Measurements from ENCODE around the gene TBC1D30.
"Not testable (repeated sequence)": the region's sequence is repeated elsewhere in the genome, so short reads cannot be mapped to it uniquely, and the experiment has no call there.

TBC1D30 gene, protein sequence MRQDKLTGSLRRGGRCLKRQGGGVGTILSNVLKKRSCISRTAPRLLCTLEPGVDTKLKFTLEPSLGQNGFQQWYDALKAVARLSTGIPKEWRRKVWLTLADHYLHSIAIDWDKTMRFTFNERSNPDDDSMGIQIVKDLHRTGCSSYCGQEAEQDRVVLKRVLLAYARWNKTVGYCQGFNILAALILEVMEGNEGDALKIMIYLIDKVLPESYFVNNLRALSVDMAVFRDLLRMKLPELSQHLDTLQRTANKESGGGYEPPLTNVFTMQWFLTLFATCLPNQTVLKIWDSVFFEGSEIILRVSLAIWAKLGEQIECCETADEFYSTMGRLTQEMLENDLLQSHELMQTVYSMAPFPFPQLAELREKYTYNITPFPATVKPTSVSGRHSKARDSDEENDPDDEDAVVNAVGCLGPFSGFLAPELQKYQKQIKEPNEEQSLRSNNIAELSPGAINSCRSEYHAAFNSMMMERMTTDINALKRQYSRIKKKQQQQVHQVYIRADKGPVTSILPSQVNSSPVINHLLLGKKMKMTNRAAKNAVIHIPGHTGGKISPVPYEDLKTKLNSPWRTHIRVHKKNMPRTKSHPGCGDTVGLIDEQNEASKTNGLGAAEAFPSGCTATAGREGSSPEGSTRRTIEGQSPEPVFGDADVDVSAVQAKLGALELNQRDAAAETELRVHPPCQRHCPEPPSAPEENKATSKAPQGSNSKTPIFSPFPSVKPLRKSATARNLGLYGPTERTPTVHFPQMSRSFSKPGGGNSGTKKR

DNA sequence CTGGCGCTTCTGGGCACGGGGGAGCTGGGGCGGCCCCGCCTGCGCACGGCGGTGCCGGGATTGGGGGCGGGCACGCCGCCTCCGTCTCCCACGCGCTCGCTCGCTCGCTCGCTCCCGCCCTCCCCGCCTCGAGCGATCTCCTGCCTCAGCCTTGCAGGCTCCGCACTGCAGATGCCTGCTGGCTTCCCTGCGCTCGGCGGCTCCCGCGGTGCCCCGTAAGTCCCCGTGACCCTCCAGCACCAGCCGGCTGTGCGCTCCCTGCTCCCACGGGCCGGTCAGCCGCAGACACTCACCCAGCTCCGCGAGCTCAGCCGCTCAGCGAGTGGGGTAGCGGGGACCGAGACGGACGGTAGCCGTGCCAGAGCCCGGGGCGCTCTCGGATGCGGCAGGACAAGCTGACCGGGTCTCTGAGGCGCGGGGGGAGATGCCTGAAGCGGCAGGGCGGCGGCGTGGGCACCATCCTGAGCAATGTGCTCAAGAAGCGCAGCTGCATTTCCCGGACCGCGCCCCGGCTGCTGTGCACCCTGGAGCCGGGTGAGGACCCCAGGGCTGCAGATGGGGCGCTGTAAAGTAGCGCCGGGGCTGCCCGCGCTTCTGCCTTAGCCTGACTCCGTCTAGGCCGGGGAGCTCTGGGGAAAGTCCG lies at the start of gene TBC1D30:
TBC1D30 (plus strand) TSS at position 148 of the 643 bp plus-strand sequence; CDS start at position 381, 233 bp downstream.
- DNase-seq (ENCODE audit: low read depth in 2 of 2) = peak in 1 of 2 experiments; percentile 23

DNA sequence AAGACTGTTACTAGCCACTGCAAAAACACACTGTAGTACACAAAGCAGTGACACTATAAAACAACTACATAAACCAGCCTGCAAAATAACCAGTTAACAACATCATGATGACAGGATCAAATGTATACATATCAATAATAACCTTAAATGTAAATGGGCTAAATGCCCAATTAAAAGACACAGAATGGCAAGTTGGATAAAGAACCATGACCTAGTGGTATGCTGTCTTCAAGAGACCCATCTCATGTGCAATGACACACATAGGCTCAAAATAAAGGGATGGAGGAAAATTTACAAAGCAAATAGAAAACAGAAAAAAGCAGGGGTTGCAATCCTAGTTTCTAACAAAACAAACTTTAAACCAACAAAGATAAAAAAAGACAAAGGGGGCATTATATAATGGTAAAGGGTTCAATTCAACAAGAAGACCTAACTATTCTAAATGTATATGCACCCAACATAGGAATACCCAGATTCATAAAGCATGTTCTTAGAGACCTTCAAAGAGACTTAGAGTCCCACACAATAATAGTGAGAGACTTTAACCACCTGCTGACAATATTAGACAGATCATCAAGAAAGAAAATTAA lies 49.2 kb upstream of the TBC1D30 start:
- DNase-seq (ENCODE audit: low read depth in 2 of 2) = not testable (repeated sequence)

DNA sequence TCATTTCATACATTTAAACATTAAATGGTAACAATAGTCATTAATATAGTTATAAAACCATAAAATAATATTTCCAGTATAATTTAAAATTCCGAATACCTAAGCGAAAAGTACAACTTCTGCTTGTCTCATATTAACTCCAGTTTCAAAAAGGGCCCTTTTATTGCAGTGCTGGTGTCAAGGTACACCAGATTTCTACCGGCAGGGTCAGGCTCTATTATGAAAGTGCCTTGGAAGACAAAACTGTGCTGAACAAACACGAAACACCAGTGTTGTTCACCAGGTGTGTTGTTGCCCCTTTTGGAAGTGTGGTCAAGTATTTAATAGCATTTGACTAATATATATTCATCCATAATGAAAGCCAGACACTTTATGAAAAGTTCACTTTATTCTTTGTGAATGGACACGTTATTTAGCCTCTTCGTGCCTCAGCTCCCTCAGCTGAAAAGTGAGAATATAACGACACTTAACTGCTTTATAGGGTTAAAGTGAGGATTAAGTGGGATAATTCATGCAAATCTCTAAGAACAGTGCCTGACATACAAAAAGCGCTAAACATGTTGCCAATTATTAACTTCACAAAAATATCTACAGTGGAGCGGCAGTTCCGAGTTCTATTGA lies 45.0 kb upstream of the TBC1D30 start:
- DNase-seq (ENCODE audit: low read depth in 2 of 2) = no peak

DNA sequence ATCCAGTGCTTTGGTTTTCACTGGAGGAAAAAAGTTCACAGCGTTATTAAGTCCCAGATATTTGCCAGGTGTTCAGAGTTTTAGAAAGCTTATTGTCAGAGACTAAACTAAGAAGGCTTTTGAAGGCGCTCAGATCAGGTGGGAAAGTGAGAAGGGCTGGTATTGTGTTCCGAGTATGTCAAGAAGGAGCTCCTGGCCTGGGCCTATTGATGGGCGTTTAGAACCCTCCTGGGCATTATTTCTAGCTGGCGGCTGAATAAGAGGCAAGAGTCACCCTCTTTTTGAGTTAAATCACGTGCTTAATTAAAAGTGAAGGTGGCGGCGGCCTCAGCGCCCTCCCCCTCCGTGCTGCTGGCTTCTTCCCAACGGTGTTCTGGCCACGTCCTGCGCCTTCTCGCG lies 44.3 kb upstream of the TBC1D30 start:
- no peak for DNase-seq (ENCODE audit: low read depth in 2 of 2)

DNA sequence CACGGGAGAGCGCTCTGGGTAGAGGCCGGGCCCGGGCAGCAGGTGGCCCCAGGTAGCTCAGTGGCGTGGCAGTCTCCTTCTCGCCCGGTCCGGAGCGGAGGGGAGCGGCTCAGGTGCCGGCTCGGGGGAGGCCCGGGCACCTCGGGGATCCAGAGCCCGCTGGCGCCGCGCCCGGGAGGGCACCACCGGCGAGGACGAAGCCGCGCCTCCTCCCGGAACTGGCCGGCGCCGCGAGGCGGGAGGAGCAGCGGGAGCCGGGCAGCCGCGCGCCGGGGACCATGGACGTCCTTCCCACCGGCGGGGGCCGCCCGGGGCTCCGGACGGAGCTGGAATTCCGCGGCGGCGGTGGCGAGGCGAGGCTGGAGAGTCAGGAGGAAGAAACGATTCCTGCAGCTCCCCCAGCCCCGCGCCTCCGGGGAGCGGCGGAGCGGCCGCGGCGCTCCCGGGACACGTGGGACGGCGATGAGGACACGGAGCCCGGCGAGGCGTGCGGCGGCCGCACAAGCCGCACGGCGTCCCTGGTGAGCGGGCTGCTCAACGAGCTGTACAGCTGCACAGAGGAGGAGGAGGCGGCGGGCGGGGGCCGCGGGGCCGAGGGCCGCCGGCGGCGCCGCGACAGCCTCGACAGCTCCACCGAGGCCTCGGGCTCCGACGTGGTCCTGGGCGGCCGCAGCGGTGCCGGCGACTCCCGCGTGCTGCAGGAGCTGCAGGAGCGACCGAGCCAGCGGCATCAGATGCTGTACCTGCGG lies 43.7 kb upstream of the TBC1D30 start:
- DNase-seq (ENCODE audit: low read depth in 2 of 2) = no peak

DNA sequence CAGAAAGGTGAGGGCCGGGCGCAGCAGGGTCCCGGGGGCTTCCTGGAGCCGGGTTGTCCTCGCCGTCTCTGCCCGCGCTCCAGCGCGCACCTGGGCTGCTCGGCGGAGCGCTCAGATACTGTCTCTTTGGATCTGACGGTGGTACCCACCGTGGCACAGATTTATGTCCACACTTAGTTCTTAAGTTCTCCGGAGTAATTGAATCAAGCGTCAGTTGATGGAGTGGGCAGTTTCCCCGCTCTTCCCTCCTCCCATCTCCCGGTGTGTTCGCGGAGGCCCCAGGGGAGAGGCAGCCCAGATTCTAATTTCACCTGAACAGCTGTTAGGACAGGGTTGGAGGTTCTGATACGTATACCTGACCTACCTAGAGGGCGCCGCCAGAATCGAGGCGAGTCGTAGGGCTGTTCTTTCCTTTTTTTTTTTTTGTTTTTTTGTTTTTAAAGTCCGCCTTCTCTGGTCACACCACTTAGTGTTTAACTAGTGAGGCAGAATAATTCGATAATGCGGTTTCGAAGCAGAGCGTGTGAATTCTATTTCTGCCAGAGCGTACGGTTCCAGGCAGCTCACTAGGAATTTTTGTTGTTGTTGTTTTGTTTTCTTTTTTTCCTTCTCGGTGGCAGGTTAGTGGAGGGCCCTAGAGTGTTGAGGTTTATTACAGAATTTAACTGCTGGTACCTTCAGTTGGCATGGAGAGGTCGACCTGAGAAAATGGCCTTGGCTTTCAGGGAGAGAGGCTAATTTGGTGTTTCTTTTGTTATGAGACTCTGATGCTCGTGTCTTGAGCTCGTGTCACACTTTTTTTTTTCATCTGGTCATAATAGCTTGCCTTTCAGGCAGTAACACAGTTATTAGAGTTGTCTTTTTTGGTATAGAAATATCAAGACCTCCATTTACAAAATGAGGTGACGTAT lies 42.9 kb upstream of the TBC1D30 start:
- DNase-seq (ENCODE audit: low read depth in 2 of 2) = no peak

DNA sequence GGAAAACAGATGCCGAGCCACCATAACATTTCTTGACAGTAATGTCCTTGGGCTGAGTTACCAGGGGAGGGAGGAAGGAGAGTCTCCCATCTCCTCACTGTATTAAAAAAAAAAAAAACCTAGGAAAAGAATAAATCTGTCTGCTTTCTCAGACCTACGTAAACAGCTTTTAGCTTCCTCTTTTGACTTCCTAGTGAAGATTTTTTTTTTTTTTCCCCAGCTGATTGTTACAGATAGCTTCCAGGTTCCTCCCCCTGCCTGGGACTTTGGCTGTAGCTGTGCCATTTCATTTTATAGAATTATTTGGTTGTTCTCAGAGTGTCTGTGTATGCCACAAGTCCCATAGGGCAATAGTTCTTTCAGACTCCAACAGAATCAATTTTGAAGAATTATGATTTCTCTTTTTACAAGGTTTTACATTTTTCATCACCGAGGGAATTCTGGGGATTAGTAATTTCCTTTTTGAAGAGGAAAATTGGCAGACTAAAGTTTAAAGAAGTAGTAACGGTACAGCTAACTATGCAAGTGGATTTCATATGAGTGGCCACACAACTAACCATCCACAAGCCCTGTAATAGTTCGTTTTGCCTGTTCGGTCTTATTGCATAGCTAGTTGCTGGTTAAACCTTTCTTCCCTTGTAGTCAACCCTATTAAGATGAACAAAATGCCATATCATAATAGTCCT lies 42.1 kb upstream of the TBC1D30 start:
- no peak for DNase-seq (ENCODE audit: low read depth in 2 of 2)

DNA sequence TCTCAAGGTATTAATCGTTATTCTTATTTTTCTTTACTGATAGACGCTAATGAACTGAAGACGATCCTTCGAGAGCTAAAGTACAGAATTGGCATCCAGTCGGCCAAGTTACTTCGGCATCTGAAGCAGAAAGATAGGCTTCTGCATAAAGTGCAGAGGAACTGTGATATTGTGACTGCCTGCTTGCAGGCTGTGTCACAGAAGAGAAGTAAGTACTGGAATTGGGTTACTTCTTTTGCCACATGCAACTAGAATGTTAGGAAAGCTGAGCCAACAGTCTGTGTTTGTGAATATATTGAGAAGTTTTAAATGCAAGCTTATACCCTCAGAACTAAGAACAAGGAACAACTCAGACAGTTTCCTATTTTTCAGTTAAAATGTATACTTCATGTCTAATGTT lies 38.6 kb upstream of the TBC1D30 start:
- DNase-seq (ENCODE audit: low read depth in 2 of 2) = no peak

DNA sequence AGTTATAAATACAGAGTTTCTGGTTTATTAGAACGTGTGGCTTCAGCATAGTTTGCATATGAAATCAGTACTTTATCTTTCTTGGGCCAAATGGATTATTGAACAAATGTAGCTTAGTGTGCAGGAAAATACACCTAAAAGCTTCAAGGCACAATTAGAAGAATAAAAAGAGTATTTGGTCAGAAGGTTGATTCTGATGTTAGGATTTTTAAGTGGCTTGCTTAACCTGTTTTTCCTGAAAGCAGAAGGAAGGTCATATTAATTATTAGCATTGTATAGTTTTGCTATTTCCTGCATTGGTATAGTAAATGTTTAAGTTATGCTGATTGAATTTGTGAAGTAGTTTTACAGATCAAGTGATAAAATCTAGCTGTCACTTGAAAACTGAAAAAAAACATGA lies 34.3 kb upstream of the TBC1D30 start:
- no peak for DNase-seq (ENCODE audit: low read depth in 2 of 2)

DNA sequence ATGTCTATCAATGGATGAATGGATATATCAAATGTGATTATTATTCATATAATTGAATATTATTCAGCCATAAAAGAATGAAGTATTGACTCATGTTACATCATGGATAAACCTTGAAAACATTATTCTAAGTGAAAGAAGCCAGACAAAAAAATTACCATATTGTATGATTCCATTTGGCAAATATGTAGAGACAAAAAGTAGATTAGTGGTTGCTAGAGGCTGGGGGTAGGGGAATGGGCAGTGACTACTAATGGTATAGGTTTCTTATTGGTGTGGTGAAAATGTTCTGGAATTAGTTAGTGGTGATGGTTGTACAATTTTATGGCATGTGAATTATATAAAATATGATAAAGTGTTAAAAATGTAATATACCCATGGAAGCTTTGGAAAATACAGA lies 33.4 kb upstream of the TBC1D30 start:
- no peak for DNase-seq (ENCODE audit: low read depth in 2 of 2)

DNA sequence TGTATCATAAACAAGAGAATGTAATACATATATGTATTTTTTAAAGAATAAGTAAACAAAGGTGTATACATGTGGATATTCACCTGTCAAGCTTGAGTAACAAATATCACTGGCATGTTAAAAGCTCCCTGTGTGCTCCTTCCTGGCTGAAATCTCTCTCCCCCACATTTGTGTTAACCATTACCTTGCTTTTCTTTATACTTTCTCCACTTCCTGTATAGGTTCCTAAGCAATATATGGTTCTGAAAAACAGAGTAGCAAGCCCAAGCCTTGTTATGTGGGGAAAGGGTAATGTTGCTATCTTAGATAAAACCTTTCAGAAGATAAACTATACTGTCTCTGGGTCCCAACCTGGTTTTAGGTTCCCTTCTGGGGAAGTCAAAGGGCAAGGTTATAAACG lies 32.3 kb upstream of the TBC1D30 start:
- no peak for DNase-seq (ENCODE audit: low read depth in 2 of 2)

DNA sequence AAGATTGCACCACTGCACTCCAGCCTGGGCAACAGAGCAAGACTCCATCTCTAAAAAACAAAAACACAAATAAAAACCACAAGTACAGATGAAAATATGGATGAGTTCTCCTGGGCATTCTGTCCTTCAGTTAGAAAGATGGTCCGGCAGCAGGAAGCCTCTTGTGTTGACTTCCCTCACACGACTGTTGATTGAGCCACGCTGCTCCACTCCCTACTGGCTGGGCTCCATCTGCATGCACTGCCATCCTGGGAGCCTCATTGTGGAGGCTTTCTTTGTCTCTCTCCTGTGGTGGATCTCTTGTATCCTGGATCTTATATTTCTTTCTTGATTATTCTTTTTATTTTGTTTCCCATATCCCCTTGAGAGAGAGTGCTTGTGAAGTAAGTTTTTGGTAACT lies 30.8 kb upstream of the TBC1D30 start:
- no peak for DNase-seq (ENCODE audit: low read depth in 2 of 2)

DNA sequence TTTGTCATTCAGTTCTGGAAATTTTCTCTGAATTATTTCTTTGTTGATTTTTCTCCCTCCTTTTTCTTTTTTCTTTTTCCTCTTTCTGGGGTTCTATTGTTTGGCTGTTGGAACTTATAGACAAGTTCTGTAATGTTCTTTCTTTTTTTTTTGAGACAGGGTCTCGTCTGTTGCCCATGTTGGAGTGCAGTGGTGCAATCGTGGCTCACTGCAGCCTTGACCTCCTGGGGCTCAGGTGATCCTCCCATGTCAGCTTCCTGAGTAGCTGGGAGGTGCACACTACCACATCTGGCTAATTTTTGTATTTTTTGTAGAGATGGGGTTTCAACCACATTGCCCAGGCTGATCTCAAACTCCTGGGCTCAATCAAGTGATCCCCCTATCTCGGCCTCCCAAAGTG lies 30.1 kb upstream of the TBC1D30 start:
- DNase-seq (ENCODE audit: low read depth in 2 of 2) = no peak

DNA sequence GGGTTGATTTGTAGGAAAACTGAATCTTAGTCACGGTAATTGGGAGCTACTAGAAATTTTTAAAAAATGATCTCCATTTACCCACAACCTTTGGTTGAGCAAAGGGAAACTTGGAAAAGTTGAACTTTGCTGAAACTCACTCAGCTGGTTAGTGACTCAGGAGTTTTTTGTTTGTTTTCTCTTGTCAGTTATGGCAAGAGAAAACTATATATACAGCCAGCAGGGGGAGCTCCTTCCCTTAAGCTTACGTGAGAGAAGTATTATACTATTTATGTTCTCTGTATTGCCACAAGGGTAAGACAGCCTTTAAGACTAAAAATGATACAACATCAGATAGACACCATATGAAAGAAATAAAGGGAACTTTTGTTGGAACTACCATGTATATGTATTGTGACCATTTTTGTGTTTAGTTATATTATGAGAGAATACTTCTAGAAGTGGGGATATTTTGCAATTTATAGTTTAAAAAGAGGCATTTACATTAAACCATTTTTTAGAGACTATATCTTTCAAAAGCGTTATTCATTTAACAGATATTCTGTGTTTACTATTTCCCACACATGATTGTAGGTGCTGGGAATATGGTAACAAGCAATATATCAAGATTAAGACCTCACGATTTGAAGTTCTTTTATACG lies 28.1 kb upstream of the TBC1D30 start:
- peak in 1 of 2 experiments; percentile 37 for DNase-seq (ENCODE audit: low read depth in 2 of 2)

DNA sequence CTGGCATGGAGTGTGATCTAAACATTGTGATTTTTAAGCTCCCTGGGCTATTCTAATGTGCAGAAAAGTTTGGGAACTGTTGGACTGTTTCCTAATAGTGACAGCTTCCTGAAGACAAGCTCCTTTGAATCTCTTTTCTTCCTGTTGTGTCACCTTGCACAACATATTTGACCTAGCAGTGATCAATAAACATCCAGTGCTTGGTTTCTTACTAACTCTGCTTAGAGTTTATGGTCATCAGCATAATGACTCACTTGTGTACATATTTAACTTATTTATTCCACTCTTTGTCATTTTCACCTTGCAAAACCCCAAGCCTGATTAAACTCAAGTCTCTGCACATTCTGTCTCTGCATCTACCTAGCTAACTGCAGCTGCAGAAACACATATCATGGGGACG lies 27.3 kb upstream of the TBC1D30 start:
- DNase-seq (ENCODE audit: low read depth in 2 of 2) = no peak

DNA sequence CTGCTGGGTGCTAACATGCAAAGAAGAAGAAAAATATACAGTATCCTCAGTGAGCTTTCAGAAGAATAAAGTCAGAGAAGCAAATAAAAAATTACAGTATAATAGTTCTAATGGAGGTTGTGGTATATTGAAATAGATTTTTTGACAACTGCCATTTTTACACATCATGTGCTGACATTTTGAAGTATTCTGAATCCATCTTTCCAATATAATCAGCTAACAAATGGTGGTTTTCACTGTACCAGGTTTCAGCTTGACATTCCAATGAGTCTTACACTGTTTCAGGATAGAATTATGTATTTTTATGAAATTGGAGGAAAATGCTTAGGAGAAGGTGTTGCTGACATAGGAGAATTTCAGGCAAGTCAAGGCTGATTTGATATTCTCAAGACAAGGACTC lies 26.3 kb upstream of the TBC1D30 start:
- no peak for DNase-seq (ENCODE audit: low read depth in 2 of 2)

DNA sequence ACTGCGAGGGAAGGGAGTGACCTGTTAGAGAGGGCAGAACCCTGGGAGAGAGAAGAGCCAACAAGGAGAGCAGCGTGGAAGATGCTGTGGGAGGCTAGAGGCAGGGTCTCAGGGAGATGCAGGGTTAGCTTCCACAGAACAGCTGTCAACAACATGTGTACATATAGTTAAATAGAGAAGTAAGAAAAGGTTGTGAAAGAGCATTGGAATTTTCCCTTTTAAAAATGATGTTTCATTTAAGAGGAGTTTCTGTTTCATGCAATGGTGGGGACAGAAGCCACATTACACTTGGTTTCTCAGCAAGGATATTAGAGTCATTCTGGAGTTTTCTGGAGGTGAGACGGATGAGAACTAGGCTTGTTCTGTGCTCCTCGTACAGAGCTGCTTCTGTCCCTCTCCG lies 23.8 kb upstream of the TBC1D30 start:
- no peak for DNase-seq (ENCODE audit: low read depth in 2 of 2)

DNA sequence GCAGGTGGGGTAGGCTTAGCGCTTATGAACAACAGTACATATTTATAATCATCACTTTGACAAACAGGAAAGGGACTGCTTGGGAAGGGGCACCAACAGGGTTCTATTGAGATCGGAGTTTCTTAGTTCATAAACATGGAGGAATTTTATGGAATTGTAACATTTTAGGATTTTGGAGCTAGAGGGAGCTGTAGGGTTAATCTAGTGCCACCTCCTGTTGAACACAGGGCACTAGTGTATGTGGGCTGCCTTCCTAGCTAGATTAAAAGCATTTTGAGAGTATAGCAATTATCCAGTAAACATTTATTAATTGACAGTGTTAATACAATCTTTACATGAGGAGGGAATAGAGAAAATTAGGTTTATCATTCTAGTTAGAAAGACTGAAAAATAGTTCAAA lies 23.1 kb upstream of the TBC1D30 start:
- no peak for DNase-seq (ENCODE audit: low read depth in 2 of 2)

Data from stimulated activated CD4-positive, alpha-beta T cell treated with anti-CD3 and anti-CD28 coated beads, Interleukin-12 subunit alpha, Interleukin-12 subunit beta, amount 100 ng/mL, for 24 hours (primary cell).